OCI-LY3 (cell line): Measurements from ENCODE around the gene MUCL1.

Experiments
- CTCF ChIP-seq: fragments of 200-600, 300-600 bp; sonication (generic); IDR thresholded peaks from 2 replicates; pipeline ENCODE4 v1.5.1; 2014; ENCODE audit warnings: antibody characterized with exemption, low read length, low read depth
- EZH2phosphoT487 ChIP-seq: fragments of 200-600 bp; shearing (Covaris generic); IDR thresholded peaks from 2 replicates; pipeline ENCODE4 v1.6.1; 2018; ENCODE audit warnings: antibody characterized with exemption, mixed run types, low read depth

GRCh38 chr12:54853933-54854538 lies at the start of gene MUCL1:
- TF ChIP-seq EZH2phosphoT487 (no peak), CTCF (peak; percentile 89)
